H7 (cell line): ENCODE data around the gene FNDC3B. TPM values are rescaled to one million over a fixed set of nuclear protein-coding genes. Genes with fewer than 3 reads are reported as not detected.

Experiments used
- DNase-seq: peaks from one replicate; pipeline ENCODE4 v3.0.0; 2012
- H3K27me3 ChIP-seq: 2 replicates; pipeline ENCODE4 v1.6.0; 2011; ENCODE audit warnings: mild to moderate bottlenecking, low read length; ENCODE audit not compliant: control insufficient read depth, insufficient read depth
- H3K36me3 ChIP-seq: replicated peaks from 2 replicates; pipeline ENCODE4 v1.5.1; 2011; ENCODE audit warnings: low read length; ENCODE audit not compliant: control insufficient read depth, insufficient read depth
- H3K4me3 ChIP-seq: 2 replicates; pipeline ENCODE4 v1.5.1; 2011; ENCODE audit warnings: low read depth, mild to moderate bottlenecking, control low read depth, low read length, moderate library complexity; ENCODE audit not compliant: insufficient read depth
- total RNA-seq: library from RNA; depleted of rRNA; stranded (reverse); fragments of >200 nt; shearing (Covaris generic); gene quantifications from 2 replicates; pipeline ENCODE4 v1.2.3, GENCODE V29; 2014

The FNDC3B gene
- total RNA-seq, 1 experiment from 2014 or later, result 24.2 TPM

DNA sequence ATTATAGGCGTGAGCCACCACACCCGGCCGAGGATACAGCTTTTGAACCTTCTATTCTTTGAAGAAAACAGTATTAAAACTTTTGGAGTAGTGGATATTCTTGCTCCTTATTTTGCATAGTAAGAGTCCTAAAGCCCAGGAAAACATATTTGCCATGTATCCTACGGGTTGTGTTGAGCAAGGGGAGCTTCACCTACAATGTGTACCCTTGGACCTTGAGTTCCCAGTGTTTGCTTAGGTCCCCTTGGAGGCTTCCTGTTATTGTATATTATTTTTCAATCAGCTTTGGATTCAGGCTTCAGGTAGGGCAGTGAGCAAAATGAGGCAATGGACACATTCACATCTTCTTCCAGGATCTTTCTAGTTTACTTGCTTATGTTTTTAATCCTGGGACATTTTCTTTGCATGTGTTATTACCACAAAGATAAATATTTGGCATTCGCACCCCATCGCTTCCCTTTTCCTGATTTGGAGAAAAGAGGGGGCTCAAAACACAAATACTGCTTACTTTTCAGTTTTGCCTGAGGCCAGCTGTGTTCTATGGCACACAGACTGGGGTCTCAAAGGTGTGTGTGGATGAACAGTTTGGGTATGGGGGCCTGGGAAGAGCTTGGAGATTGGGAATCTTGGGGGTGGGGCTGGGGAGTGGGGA, 88.7 kb downstream of the FNDC3B start:
- no peak overlapping the region for H3K4me3 ChIP-seq
- H3K27me3 ChIP-seq, result no peaks in the 10 kb centered on the region
- no peaks in the 10 kb centered on the region for H3K36me3 ChIP-seq
- DNase-seq, result no peak

GRCh38 chr3:172128858-172129257, 89.5 kb downstream of the FNDC3B start:
- no peaks in the 10 kb centered on the region for H3K36me3 ChIP-seq
- no peak overlapping the region for H3K4me3 ChIP-seq
- no peak for DNase-seq
- H3K27me3 ChIP-seq, result no peaks in the 10 kb centered on the region

- Histone ChIP-seq H3K36me3 (no peaks in the 10 kb centered on the region), H3K4me3 (no peak overlapping the region), H3K27me3 (no peaks in the 10 kb centered on the region)
- no peak for DNase-seq
These were observed 90.1 kb downstream of the FNDC3B start for GRCh38 chr3:172129498-172129849.

- Histone ChIP-seq H3K4me3 (no peak overlapping the region), H3K27me3 (no peaks in the 10 kb centered on the region), H3K36me3 (no peaks in the 10 kb centered on the region)
- DNase-seq, result no peak
These were observed 90.7 kb downstream of the FNDC3B start for GRCh38 chr3:172129850-172130716.

DNA sequence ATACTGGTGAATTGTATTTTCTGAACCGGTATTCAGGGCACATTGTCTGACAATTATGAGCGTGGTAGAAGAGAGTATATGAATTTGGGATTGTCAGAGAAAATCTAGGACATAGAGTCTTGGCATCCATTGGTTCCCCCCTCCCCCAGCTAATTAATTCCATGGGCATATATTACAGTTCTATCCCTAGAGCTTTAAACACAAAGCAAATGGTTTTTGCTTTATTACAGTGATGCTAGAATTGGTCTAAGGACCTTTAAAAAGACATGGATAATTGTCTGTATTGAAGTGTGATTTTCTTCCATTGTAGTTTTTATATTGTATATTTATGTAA, 91.3 kb downstream of the FNDC3B start:
- DNase-seq, result no peak
- no peaks in the 10 kb centered on the region for H3K36me3 ChIP-seq
- H3K4me3 ChIP-seq, result no peak overlapping the region
- H3K27me3 ChIP-seq, result no peaks in the 10 kb centered on the region

DNA sequence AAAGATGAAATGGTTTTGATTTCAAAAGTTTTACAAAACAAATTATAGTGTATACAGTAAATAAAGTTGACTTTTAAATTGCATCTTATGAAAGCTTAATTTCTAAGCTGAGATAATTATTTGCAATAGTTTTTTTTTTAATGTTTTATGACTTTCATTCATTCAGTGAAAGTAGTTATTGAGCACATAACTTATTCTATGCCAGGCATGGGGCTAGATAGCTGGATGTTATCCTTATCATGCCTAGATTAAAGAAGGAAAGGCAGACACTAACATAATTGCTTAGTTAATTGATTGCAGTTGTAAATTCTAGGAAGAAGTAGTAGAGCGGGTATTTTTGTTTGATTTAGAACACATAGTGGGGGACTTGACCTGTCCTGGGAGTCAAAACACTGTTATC, 92.4 kb downstream of the FNDC3B start:
- Histone ChIP-seq H3K36me3 (no peaks in the 10 kb centered on the region), H3K27me3 (no peaks in the 10 kb centered on the region), H3K4me3 (no peak overlapping the region)
- DNase-seq, result no peak

GRCh38 chr3:172132159-172132586, 92.8 kb downstream of the FNDC3B start:
- DNase-seq, result no peak
- H3K27me3 ChIP-seq, result no peaks in the 10 kb centered on the region
- no peaks in the 10 kb centered on the region for H3K36me3 ChIP-seq
- no peak overlapping the region for H3K4me3 ChIP-seq

DNA sequence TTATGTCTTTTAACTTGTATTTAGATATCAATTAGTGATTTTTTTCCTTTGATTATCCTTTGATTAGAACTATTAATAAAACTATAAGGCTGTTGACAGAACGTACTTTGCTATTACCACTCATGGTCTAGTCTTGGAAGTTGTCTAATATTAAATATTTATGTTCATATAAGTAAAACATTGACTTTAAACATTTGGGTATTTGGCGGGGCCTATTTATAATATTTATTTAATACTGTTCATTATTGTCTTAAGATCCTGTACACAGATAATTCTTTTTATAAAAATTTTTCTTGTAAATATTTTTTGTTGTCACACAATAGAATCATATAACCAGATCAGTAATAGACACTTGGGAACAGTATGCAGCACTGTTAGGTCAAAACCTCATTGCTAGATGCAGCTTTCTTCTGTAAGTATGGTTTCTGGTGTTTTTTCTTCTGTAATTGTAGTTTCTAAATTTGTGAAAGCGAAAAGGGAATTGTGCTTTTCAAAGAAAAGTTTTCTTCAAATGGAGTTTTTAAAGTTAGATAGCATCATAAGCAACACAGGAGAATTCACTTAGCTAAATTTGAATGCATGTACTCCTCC, 93.4 kb downstream of the FNDC3B start:
- no peak for DNase-seq
- H3K27me3 ChIP-seq, result no peaks in the 10 kb centered on the region
- no peak overlapping the region for H3K4me3 ChIP-seq
- H3K36me3 ChIP-seq, result no peaks in the 10 kb centered on the region

- no peaks in the 10 kb centered on the region for H3K27me3 ChIP-seq
- no peak overlapping the region for H3K4me3 ChIP-seq
- H3K36me3 ChIP-seq, result no peaks in the 10 kb centered on the region
- no peak for DNase-seq
These were observed 94.5 kb downstream of the FNDC3B start for GRCh38 chr3:172133838-172134237.

GRCh38 chr3:172134352-172134751, 95.0 kb downstream of the FNDC3B start:
- H3K27me3 ChIP-seq, result no peaks in the 10 kb centered on the region
- H3K36me3 ChIP-seq, result no peaks in the 10 kb centered on the region
- DNase-seq, result no peak
- no peak overlapping the region for H3K4me3 ChIP-seq

DNA sequence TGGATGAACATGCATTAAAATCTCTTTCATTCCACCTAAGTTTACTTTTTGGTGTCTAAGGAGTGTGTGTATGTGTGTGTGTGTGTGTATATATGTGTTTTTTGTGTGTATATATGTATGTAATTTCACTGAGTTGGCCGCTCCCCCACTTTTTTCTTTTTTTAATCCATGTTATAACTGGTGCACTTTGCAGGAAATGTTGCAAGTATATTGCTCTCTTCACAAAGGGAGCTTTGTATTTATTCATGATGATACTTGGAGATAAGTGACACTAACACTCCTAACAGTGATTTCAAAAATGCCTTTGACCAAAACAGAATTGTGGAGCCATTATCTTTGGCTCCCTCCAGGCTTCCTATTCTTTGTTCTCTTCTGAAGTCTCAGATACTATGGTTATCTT, 95.8 kb downstream of the FNDC3B start:
- Histone ChIP-seq H3K27me3 (no peaks in the 10 kb centered on the region), H3K36me3 (no peaks in the 10 kb centered on the region), H3K4me3 (no peak overlapping the region)
- no peak for DNase-seq

GRCh38 chr3:172135820-172136219, 96.4 kb downstream of the FNDC3B start:
- H3K27me3 ChIP-seq, result no peaks in the 10 kb centered on the region
- H3K36me3 ChIP-seq, result no peaks in the 10 kb centered on the region
- DNase-seq, result no peak
- H3K4me3 ChIP-seq, result no peak overlapping the region

- H3K4me3 ChIP-seq, result no peak overlapping the region
- DNase-seq, result no peak
- H3K36me3 ChIP-seq, result no peaks in the 10 kb centered on the region
- H3K27me3 ChIP-seq, result no peaks in the 10 kb centered on the region
These were observed 97.0 kb downstream of the FNDC3B start for GRCh38 chr3:172136330-172136729.

DNA sequence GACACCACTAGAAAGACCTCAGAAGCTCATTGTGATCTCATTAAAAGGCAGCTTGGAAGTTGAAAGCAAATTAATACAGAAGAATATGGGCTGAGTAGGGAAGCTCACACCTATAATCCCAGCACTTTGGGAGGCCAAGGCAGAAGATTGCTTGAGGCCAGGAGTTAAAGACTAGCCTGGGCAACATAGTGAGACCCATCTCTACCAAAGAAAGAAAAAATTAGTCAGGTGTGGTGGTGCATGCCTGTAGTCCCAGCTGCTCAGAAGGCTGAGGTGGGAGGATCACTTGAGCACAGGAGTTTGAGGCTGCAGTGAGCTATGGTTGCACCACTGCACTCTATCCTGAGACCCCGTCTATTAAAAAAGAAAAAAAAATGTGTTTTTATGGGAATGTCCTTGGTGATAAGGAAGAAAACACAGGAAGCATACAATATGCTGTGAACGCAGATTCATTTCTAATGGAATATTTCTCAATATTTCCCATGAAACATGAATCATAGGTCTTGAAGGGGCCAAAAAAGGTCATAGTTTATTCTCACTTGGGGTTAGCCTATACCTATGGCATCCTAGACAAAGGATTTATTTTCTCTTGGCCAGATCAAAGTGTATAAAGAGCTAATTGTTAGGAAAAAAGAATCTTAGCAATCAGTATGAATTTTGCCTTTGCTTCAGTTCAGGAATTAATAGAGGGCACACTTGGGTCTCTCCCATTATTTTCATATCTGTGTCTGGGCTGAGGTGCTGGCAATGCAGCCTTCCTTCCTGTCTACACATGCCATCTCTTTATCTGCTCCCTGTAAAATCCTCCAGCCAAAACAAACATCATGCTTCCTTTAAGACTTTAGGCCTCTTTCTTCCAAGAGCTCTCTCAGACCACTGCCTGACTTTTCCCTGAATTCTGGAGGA, 98.2 kb downstream of the FNDC3B start:
- H3K36me3 ChIP-seq, result no peaks in the 10 kb centered on the region
- no peak for DNase-seq
- no peak overlapping the region for H3K4me3 ChIP-seq
- H3K27me3 ChIP-seq, result no peaks in the 10 kb centered on the region
